ENCODE measurements around the gene MIAT. TPM values are rescaled to one million over a fixed set of nuclear protein-coding genes. Genes with fewer than 3 reads are reported as not detected.

MIAT gene
- total RNA-seq, 1 experiment from 2014 or later: 0.33 TPM

GRCh38 chr22:26635117-26635516, 22.3 kb upstream of the MIAT start:
- DNase-seq (ENCODE audit: low read depth, low spot score) (no peak), ATAC-seq (no peak)
- TF ChIP-seq, protein P1, sequence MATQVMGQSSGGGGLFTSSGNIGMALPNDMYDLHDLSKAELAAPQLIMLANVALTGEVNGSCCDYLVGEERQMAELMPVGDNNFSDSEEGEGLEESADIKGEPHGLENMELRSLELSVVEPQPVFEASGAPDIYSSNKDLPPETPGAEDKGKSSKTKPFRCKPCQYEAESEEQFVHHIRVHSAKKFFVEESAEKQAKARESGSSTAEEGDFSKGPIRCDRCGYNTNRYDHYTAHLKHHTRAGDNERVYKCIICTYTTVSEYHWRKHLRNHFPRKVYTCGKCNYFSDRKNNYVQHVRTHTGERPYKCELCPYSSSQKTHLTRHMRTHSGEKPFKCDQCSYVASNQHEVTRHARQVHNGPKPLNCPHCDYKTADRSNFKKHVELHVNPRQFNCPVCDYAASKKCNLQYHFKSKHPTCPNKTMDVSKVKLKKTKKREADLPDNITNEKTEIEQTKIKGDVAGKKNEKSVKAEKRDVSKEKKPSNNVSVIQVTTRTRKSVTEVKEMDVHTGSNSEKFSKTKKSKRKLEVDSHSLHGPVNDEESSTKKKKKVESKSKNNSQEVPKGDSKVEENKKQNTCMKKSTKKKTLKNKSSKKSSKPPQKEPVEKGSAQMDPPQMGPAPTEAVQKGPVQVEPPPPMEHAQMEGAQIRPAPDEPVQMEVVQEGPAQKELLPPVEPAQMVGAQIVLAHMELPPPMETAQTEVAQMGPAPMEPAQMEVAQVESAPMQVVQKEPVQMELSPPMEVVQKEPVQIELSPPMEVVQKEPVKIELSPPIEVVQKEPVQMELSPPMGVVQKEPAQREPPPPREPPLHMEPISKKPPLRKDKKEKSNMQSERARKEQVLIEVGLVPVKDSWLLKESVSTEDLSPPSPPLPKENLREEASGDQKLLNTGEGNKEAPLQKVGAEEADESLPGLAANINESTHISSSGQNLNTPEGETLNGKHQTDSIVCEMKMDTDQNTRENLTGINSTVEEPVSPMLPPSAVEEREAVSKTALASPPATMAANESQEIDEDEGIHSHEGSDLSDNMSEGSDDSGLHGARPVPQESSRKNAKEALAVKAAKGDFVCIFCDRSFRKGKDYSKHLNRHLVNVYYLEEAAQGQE (IDR thresholded peaks at IDR 0.05; ENCODE audit: insufficient read depth in 1 of 2, low read depth in 2 of 2, low read length in 1 of 2): no peak
- TF ChIP-seq SIN3A (IDR thresholded peaks at IDR 0.05; ENCODE audit: borderline replicate concordance, insufficient read depth, low read depth, low read length): no peak
- TF ChIP-seq, protein P2, sequence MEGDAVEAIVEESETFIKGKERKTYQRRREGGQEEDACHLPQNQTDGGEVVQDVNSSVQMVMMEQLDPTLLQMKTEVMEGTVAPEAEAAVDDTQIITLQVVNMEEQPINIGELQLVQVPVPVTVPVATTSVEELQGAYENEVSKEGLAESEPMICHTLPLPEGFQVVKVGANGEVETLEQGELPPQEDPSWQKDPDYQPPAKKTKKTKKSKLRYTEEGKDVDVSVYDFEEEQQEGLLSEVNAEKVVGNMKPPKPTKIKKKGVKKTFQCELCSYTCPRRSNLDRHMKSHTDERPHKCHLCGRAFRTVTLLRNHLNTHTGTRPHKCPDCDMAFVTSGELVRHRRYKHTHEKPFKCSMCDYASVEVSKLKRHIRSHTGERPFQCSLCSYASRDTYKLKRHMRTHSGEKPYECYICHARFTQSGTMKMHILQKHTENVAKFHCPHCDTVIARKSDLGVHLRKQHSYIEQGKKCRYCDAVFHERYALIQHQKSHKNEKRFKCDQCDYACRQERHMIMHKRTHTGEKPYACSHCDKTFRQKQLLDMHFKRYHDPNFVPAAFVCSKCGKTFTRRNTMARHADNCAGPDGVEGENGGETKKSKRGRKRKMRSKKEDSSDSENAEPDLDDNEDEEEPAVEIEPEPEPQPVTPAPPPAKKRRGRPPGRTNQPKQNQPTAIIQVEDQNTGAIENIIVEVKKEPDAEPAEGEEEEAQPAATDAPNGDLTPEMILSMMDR (IDR thresholded peaks at IDR 0.05): no peak
- no peak for TF ChIP-seq POLR2AphosphoS5 (IDR thresholded peaks at IDR 0.05; ENCODE audit: low read depth, low read length)
- TF ChIP-seq TCF7L2 (IDR thresholded peaks at IDR 0.05; ENCODE audit: low read depth, low read length): no peak
- in situ Hi-C loops (cut with HindIII; ENCODE audit: low pct_unique_long_range_greater_than_20kb, low sequenced_read_pairs) (no loop called here), intact Hi-C loops (cut with micrococcal nuclease; ENCODE audit: unreplicated experiment) (no loop called here)
- no TSS peak for BruUV-seq (replicated peaks)
- Histone ChIP-seq H3K36me3 (ENCODE audit: control insufficient read depth, insufficient read depth, low read length) (no peaks in the 10 kb centered on the region), H3K4me1 (ENCODE audit: control insufficient read depth, insufficient read depth, low read length) (no peaks in the 10 kb centered on the region), H3K9me3 (ENCODE audit: control insufficient read depth, insufficient read depth, low read depth, low read length) (no peaks in the 10 kb centered on the region), H3K27me3 (ENCODE audit: control insufficient read depth, insufficient read depth, low read length) (no peaks in the 10 kb centered on the region), H3K27ac (ENCODE audit: low read length) (no peak overlapping the region), H3K4me3 (ENCODE audit: low read depth in 2 of 2, low read length in 2 of 2) (no peak overlapping the region)
- CTCF ChIA-PET: no interaction called here
- POLR2A ChIA-PET: no interaction called here

DNA sequence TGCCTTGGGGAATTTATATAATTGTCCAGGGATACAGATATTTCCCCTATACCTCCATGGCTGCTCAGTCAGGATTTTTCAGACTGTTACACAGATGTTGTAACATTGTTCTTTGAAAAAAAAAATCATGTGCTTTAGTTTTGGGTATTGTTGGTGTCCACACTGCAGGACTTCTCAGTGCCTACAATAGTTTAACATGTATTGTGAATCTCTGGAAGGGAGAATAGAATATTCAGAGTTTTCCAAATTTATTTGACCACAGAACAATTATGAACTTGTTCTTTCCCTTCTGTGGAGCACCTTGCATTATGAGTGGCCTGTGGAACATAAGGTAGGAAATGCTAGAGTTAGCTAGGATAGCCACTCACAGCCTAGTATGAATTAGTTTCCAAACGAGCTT, 21.1 kb upstream of the MIAT start:
- no TSS peak for BruUV-seq (replicated peaks)
- DNase-seq (ENCODE audit: low read depth, low spot score): no peak
- Histone ChIP-seq H3K9me3 (ENCODE audit: control insufficient read depth, insufficient read depth, low read depth, low read length) (no peaks in the 10 kb centered on the region), H3K27ac (ENCODE audit: low read length) (no peak overlapping the region), H3K36me3 (ENCODE audit: control insufficient read depth, insufficient read depth, low read length) (no peaks in the 10 kb centered on the region), H3K4me1 (ENCODE audit: control insufficient read depth, insufficient read depth, low read length) (no peaks in the 10 kb centered on the region), H3K4me3 (ENCODE audit: low read depth in 2 of 2, low read length in 2 of 2) (no peak overlapping the region), H3K27me3 (ENCODE audit: control insufficient read depth, insufficient read depth, low read length) (no peaks in the 10 kb centered on the region)
- ChIA-PET CTCF (no interaction called here), POLR2A (no interaction called here)
- TF ChIP-seq TCF7L2 (IDR thresholded peaks at IDR 0.05; ENCODE audit: low read depth, low read length) (no peak), POLR2AphosphoS5 (IDR thresholded peaks at IDR 0.05; ENCODE audit: low read depth, low read length) (no peak), SIN3A (IDR thresholded peaks at IDR 0.05; ENCODE audit: borderline replicate concordance, insufficient read depth, low read depth, low read length) (no peak)
- TF ChIP-seq, protein P1 (IDR thresholded peaks at IDR 0.05; ENCODE audit: insufficient read depth in 1 of 2, low read depth in 2 of 2, low read length in 1 of 2): no peak
- TF ChIP-seq, protein P2 (IDR thresholded peaks at IDR 0.05): no peak
- no peak for ATAC-seq
- intact Hi-C loops (cut with micrococcal nuclease; ENCODE audit: unreplicated experiment): no loop called here
- in situ Hi-C loops (cut with HindIII; ENCODE audit: low pct_unique_long_range_greater_than_20kb, low sequenced_read_pairs): no loop called here
